HUES48 (cell line): ENCODE data around the gene HDDC2.

ENCODE experiments used
- H3K27ac ChIP-seq: one replicate; pipeline ENCODE4 v1.7.0; 2013; ENCODE audit warnings: low read depth, low read length, inconsistent platforms
- H3K27me3 ChIP-seq: 2 replicates; pipeline ENCODE4 v1.6.1; 2013; ENCODE audit warnings: mild to moderate bottlenecking, low read length; ENCODE audit not compliant: control insufficient read depth, insufficient read depth
- H3K36me3 ChIP-seq: 2 replicates; pipeline ENCODE4 v1.6.1; 2013; ENCODE audit warnings: low read length; ENCODE audit not compliant: control insufficient read depth, insufficient read depth
- H3K4me1 ChIP-seq: 2 replicates; pipeline ENCODE4 v1.6.1; 2013; ENCODE audit warnings: mild to moderate bottlenecking, low read length; ENCODE audit not compliant: control insufficient read depth, insufficient read depth
- H3K4me3 ChIP-seq: 2 replicates; pipeline ENCODE4 v1.5.1; 2013; ENCODE audit warnings: mild to moderate bottlenecking, low read depth, low read length
- H3K9ac ChIP-seq: 2 replicates; pipeline ENCODE4 v1.6.1; 2013; ENCODE audit warnings: mild to moderate bottlenecking, low read depth, low read length, moderate library complexity
- H3K9me3 ChIP-seq: 2 replicates; pipeline ENCODE4 v1.6.1; 2013; ENCODE audit warnings: low read length; ENCODE audit not compliant: control insufficient read depth, insufficient read depth

Gene HDDC2

GRCh38 chr6:125253881-125254280 is 47.9 kb downstream of the HDDC2 start:
- Histone ChIP-seq H3K9ac (no peak overlapping the region), H3K4me1 (peaks cover 10% of the 10 kb centered on the region; the same call in 1 of the 2 replicates), H3K4me3 (no peak overlapping the region), H3K27me3 (no peaks in the 10 kb centered on the region), H3K36me3 (no peaks in the 10 kb centered on the region), H3K9me3 (no peaks in the 10 kb centered on the region), H3K27ac (no peak overlapping the region)

GRCh38 chr6:125252891-125253290 is 48.9 kb downstream of the HDDC2 start:
- no peaks in the 10 kb centered on the region for H3K9me3 ChIP-seq
- no peaks in the 10 kb centered on the region for H3K27me3 ChIP-seq
- H3K36me3 ChIP-seq, result no peaks in the 10 kb centered on the region
- H3K9ac ChIP-seq, result no peak overlapping the region
- peaks cover 10% of the 10 kb centered on the region; the same call in 1 of the 2 replicates for H3K4me1 ChIP-seq
- no peak overlapping the region for H3K4me3 ChIP-seq
- no peak overlapping the region for H3K27ac ChIP-seq

- Histone ChIP-seq H3K4me3 (no peak overlapping the region), H3K9ac (no peak overlapping the region), H3K27ac (no peak overlapping the region)
These were observed 50.1 kb downstream of the HDDC2 start for GRCh38 chr6:125251516-125252220.

GRCh38 chr6:125250511-125250910 is 51.3 kb downstream of the HDDC2 start:
- Histone ChIP-seq H3K27ac (no peak overlapping the region), H3K36me3 (no peaks in the 10 kb centered on the region), H3K4me3 (no peak overlapping the region), H3K9ac (no peak overlapping the region), H3K4me1 (peaks cover 18% of the 10 kb centered on the region), H3K9me3 (no peaks in the 10 kb centered on the region), H3K27me3 (no peaks in the 10 kb centered on the region)

More at GRCh38 chr6:125251516-125252220, 50.1 kb downstream of the HDDC2 start:
- Histone ChIP-seq H3K36me3 (no peaks in the 10 kb centered on the region), H3K27me3 (no peaks in the 10 kb centered on the region), H3K9me3 (no peaks in the 10 kb centered on the region), H3K4me1 (peaks cover 10% of the 10 kb centered on the region; the same call in 1 of the 2 replicates)

GRCh38 chr6:125248136-125248535 is 53.6 kb downstream of the HDDC2 start:
- no peak overlapping the region for H3K9ac ChIP-seq
- H3K27me3 ChIP-seq, result no peaks in the 10 kb centered on the region
- no peaks in the 10 kb centered on the region for H3K9me3 ChIP-seq
- no peak overlapping the region for H3K4me3 ChIP-seq
- no peaks in the 10 kb centered on the region for H3K36me3 ChIP-seq
- no peak overlapping the region for H3K27ac ChIP-seq
- peaks cover 24% of the 10 kb centered on the region for H3K4me1 ChIP-seq

GRCh38 chr6:125246566-125246965 is 55.2 kb downstream of the HDDC2 start:
- Histone ChIP-seq H3K4me3 (no peak overlapping the region), H3K27ac (no peak overlapping the region), H3K9me3 (no peaks in the 10 kb centered on the region), H3K9ac (no peak overlapping the region), H3K27me3 (no peaks in the 10 kb centered on the region), H3K36me3 (no peaks in the 10 kb centered on the region), H3K4me1 (peaks cover 18% of the 10 kb centered on the region)

GRCh38 chr6:125245523-125246264 is 56.1 kb downstream of the HDDC2 start:
- no peaks in the 10 kb centered on the region for H3K27me3 ChIP-seq
- H3K4me1 ChIP-seq, result peaks cover 17% of the 10 kb centered on the region
- no peaks in the 10 kb centered on the region for H3K9me3 ChIP-seq
- H3K4me3 ChIP-seq, result no peak overlapping the region
- no peak overlapping the region for H3K9ac ChIP-seq
- H3K36me3 ChIP-seq, result no peaks in the 10 kb centered on the region
- H3K27ac ChIP-seq, result no peak overlapping the region

- no peak overlapping the region for H3K27ac ChIP-seq
These were observed 56.7 kb downstream of the HDDC2 start for GRCh38 chr6:125245109-125245508.

GRCh38 chr6:125237764-125238163 is 64.0 kb downstream of the HDDC2 start:
- no peak overlapping the region for H3K4me3 ChIP-seq
- no peaks in the 10 kb centered on the region for H3K27me3 ChIP-seq
- no peaks in the 10 kb centered on the region for H3K9me3 ChIP-seq
- no peaks in the 10 kb centered on the region for H3K36me3 ChIP-seq
- H3K27ac ChIP-seq, result no peak overlapping the region
- no peaks in the 10 kb centered on the region for H3K4me1 ChIP-seq
- H3K9ac ChIP-seq, result no peak overlapping the region

More at GRCh38 chr6:125245109-125245508, 56.7 kb downstream of the HDDC2 start:
- Histone ChIP-seq H3K9ac (no peak overlapping the region), H3K27me3 (no peaks in the 10 kb centered on the region), H3K4me3 (no peak overlapping the region), H3K9me3 (no peaks in the 10 kb centered on the region), H3K36me3 (no peaks in the 10 kb centered on the region), H3K4me1 (peaks cover 14% of the 10 kb centered on the region; the same call in 1 of the 2 replicates)

- Histone ChIP-seq H3K36me3 (no peaks in the 10 kb centered on the region), H3K9ac (no peak overlapping the region), H3K4me3 (no peak overlapping the region), H3K27ac (no peak overlapping the region), H3K4me1 (no peaks in the 10 kb centered on the region), H3K27me3 (no peaks in the 10 kb centered on the region), H3K9me3 (no peaks in the 10 kb centered on the region)
These were observed 65.0 kb downstream of the HDDC2 start for GRCh38 chr6:125236536-125237327.
